Measurements from ENCODE around the gene SLC25A46. TPM values are rescaled to one million over a fixed set of nuclear protein-coding genes. Genes with fewer than 3 reads are reported as not detected.

Gene SLC25A46
- total RNA-seq, 6 experiments from 2014 or later: 46.9 to 54.2 (median 49.2) TPM

DNA sequence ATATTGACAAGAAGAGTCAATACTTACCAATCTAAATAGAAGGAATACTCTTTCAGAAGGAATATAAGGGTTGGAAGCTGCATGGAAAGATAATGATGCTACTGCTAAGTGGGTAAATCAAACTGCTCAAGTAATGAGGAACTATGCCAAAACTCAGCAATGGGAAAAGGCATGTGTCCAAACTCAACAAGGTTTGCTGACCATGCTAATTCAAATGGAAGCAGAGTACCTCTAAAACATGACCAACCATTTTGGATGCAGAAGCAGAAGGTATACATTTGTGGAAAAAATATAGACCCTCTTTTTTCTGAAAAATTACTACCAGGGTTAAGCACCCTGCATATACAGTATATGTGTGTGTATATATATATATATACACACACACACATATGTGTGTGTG lies 33.5 kb upstream of the SLC25A46 start:
- TF ChIP-seq, protein P1, sequence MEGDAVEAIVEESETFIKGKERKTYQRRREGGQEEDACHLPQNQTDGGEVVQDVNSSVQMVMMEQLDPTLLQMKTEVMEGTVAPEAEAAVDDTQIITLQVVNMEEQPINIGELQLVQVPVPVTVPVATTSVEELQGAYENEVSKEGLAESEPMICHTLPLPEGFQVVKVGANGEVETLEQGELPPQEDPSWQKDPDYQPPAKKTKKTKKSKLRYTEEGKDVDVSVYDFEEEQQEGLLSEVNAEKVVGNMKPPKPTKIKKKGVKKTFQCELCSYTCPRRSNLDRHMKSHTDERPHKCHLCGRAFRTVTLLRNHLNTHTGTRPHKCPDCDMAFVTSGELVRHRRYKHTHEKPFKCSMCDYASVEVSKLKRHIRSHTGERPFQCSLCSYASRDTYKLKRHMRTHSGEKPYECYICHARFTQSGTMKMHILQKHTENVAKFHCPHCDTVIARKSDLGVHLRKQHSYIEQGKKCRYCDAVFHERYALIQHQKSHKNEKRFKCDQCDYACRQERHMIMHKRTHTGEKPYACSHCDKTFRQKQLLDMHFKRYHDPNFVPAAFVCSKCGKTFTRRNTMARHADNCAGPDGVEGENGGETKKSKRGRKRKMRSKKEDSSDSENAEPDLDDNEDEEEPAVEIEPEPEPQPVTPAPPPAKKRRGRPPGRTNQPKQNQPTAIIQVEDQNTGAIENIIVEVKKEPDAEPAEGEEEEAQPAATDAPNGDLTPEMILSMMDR (IDR thresholded peaks at IDR 0.05): no peak
- Mint-ChIP-seq H3K27me3 (ENCODE audit: insufficient read depth) (no peaks in the 10 kb centered on the region), H3K9me3 (peaks cover 4% of the 10 kb centered on the region)

DNA sequence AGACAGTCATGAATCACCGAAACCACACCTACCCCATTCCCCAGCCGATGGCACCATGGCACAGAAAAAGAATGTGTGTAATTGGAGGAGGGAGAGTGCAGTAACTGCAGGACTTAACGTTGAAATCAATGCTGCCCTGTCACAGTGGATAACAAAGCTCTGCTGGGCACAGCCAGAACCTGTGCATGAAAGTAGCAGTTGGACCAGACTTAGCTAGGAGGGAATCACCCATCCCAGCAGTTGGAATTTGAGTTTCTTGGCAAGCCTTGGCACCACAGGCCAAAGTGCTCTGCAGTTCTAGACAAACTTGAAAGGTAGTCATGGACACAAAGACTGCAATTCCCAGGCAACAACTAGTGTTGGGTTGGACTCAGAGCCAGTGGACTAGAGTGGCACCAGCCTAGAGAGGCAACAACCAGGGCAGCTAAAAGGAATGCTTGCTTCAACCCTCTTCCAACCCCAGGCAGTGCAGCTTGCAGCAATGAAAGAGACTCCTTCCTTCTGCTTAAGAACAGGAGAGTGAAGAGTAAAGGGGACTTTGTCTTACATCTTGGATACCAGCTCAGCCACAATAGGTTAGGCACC lies 31.5 kb upstream of the SLC25A46 start:
- Mint-ChIP-seq H3K27me3 (ENCODE audit: insufficient read depth) (no peaks in the 10 kb centered on the region), H3K9me3 (peaks cover 4% of the 10 kb centered on the region), H3K4me1 (ENCODE audit: low read depth) (no peaks in the 10 kb centered on the region), H3K27ac (no peak overlapping the region), H3K36me3 (ENCODE audit: low read depth) (no peaks in the 10 kb centered on the region), H3K4me3 (no peak overlapping the region)
- TF ChIP-seq, protein P1 (IDR thresholded peaks at IDR 0.05): no peak
- no peak for DNase-seq

More for the DNA sequence above, 33.5 kb upstream of the SLC25A46 start:
- no peak for DNase-seq
- H3K36me3 Mint-ChIP-seq (ENCODE audit: low read depth): no peaks in the 10 kb centered on the region
- H3K27ac Mint-ChIP-seq: no peak overlapping the region
- H3K4me1 Mint-ChIP-seq (ENCODE audit: low read depth): no peaks in the 10 kb centered on the region
- H3K4me3 Mint-ChIP-seq: no peak overlapping the region

DNA sequence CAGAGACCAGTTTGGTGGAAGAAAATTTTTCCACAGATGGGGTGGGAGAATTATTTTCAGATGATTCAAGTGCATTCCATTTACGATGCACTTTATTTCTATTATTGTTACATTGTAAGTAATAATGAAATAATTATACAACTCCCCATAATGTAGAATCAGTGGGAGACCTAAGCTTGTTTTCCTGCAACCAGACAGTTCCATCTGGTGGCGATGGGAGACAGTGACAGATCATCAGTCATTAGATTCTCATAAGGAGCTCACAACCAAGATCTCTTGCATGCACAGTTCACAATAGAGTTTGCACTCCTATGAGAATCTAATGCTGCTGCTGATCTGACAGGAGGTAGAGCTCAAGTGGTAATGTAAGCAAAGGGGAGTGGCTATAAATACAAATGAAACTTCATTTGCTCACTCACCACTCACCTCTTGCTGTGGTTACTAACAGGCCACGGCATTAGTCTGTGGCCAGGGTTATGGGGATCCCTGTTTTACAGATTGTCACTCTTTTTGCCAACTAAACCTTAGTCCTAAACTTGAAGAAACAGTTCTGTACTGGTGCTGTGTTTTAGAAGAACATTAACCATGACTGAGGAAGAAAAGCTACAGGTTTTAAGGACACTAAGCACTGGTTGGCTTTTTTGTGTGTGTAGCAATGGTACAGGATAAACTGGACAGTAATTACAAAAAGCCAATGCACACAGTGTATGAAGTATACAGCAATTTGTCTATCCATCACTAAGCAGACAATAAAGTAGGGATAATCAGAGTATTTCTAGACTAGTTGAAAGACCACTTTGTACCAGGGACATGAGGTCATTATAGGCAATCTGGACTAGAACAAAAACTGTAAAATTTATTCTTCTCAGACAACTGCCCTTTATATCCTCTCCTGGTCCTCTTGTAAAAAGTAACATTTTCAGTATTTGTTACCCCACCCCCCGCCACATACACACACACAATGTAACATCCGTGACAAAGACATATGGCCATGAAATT lies 22.3 kb upstream of the SLC25A46 start:
- no peak overlapping the region for H3K27ac Mint-ChIP-seq
- no peak overlapping the region for H3K4me3 Mint-ChIP-seq
- no peaks in the 10 kb centered on the region for H3K4me1 Mint-ChIP-seq (ENCODE audit: low read depth)
- no peaks in the 10 kb centered on the region for H3K9me3 Mint-ChIP-seq
- no peak for DNase-seq
- H3K27me3 Mint-ChIP-seq (ENCODE audit: insufficient read depth): no peaks in the 10 kb centered on the region
- H3K36me3 Mint-ChIP-seq (ENCODE audit: low read depth): no peaks in the 10 kb centered on the region
- TF ChIP-seq, protein P1 (IDR thresholded peaks at IDR 0.05): peak; percentile 30; the same call in 1 of the 2 replicates

DNA sequence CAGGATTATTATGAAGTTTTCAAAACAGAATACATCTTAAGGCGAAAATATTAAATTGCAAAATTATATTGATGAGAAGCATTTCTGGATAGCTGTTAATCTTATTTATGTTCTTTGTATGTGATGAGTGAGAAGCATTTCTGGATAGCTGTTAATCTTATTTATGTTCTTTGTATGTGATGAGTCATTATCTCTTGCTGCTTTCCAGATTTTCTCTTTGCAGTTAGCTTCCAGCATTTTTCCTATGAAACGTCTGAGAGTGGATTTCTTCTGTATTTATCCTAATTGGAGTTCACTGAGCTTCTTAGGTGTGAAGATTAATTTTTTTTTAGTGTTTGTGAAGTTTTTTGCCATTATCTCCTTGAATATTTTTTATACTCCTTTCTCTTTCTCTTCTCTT lies 20.5 kb upstream of the SLC25A46 start:
- Mint-ChIP-seq H3K9me3 (no peaks in the 10 kb centered on the region), H3K4me3 (no peak overlapping the region), H3K27ac (no peak overlapping the region), H3K36me3 (ENCODE audit: low read depth) (no peaks in the 10 kb centered on the region), H3K4me1 (ENCODE audit: low read depth) (no peaks in the 10 kb centered on the region), H3K27me3 (ENCODE audit: insufficient read depth) (no peaks in the 10 kb centered on the region)
- no peak for DNase-seq
- TF ChIP-seq, protein P1 (IDR thresholded peaks at IDR 0.05): no peak

DNA sequence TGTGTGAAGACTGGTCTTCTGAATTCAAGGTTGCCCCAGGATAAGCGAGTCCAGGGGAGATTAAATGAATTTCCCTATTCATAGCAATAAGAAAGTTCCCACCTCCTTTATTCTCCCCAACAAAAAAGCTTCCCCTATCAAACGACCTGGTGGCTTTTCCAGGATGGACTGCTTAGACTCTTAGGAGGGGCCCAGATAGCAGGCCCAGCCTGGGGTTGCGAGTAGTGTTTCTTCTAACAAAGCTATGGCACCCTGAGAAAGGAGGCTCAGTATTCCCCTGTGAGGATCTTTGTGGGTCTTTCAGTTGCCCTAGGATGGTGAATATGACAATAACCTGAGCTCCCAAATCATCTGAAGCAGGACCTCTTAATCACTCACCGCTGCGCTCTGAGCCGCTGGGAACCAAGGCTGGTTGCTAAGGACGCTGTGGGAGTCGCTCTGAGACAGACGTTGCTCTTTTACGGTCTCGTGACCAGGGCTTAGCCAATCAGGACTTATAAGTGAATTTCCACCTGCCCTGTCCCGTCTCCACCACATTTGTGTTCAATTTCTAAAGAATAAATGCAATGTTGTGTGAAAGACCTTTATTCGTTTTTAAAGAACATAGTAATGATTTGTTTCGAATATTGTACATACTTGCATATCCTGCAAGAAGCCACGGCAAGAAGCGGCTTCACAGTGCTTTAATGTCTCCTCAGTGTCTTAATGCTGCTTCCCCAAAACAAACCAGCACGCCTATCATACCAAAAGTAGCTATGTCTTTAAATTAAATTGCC lies 12.4 kb upstream of the SLC25A46 start, which contains the start of gene TMEM232:
Gene TMEM232, minus strand, starts transcription at position 423 of the 776 bp plus-strand sequence. CDS start 59,319 bp downstream, outside the sequence.
- H3K36me3 Mint-ChIP-seq (ENCODE audit: low read depth): no peaks in the 10 kb centered on the region
- no peak within 1 kb of the TSS for H3K27ac Mint-ChIP-seq
- H3K27me3 Mint-ChIP-seq (ENCODE audit: insufficient read depth): no peaks in the 10 kb centered on the region; the same call in 1 of the 2 replicates

More for the DNA sequence above, 12.4 kb upstream of the SLC25A46 start, which contains the start of gene TMEM232:
- TF ChIP-seq, protein P1 (IDR thresholded peaks at IDR 0.05): no peak
- Mint-ChIP-seq H3K9me3 (no peaks in the 10 kb centered on the region), H3K4me1 (ENCODE audit: low read depth) (peaks cover 7% of the 10 kb centered on the region; the same call in 1 of the 2 replicates), H3K4me3 (peak within 1 kb of the TSS; percentile 85)
- peak; percentile 68 for DNase-seq
